Right lobe of liver (tissue), 6 donors: ENCODE results near the gene PPP1R1A. TPM values are rescaled to one million over a fixed set of nuclear protein-coding genes. Genes with fewer than 3 reads are reported as not detected.

Experiments
- ATAC-seq, 4 donors: fragments of 200-7000 bp; cut with Tn5 transposase; one replicate each; pipeline ENCODE4 v1.9.1; 2020; ENCODE audit warnings: mild to moderate bottlenecking in 4 of 4, moderate library complexity in 4 of 4
- DNase-seq, 3 donors: peaks; one replicate each; pipeline ENCODE4 v3.0.0-alpha.2; 2020
- H3K27ac ChIP-seq, 3 donors: fragments of 200-600 bp; one replicate each; pipeline ENCODE4 v1.8.0; 2022
- H3K27me3 ChIP-seq, 2 donors: fragments of 200-600 bp; one replicate each; pipeline ENCODE4 v1.8.0; 2022
- H3K36me3 ChIP-seq, 4 donors: fragments of 200-600 bp; sonication (generic) in 1 of 4; one replicate each; pipeline versions ENCODE4 v1.5.1 to v1.8.0; 2017 to 2022; ENCODE audit warnings: control low read depth in 1 of 4
- H3K4me1 ChIP-seq, 4 donors: fragments of 200-600 bp; sonication (generic) in 1 of 4; one replicate each; pipeline versions ENCODE4 v1.5.1 to v1.8.0; 2017 to 2022; ENCODE audit warnings: control low read depth in 1 of 4
- H3K4me3 ChIP-seq, 3 donors: fragments of 200-600 bp; one replicate each; pipeline ENCODE4 v1.8.0; 2022
- H3K9me3 ChIP-seq, 4 donors: fragments of 200-600 bp; sonication (generic) in 1 of 4; one replicate each; pipeline versions ENCODE4 v1.5.1 to v1.8.0; 2017 to 2022; ENCODE audit warnings: control low read depth in 1 of 4
- POLR2A ChIP-seq: fragments of 450-650 bp; IDR thresholded peaks from one replicate; pipeline ENCODE4 v1.6.1; 2017; ENCODE audit warnings: antibody characterized with exemption, mild to moderate bottlenecking
- WGBS: methylation state at CpG from one replicate; pipeline ENCODE4 v1.1.6; 2018; ENCODE audit warnings: low coverage, low lambda C conversion rate; ENCODE audit not compliant: insufficient coverage; ENCODE audit errors: missing lambda C conversion rate; 5-methylcytosine and 5-hydroxymethylcytosine counted together
- intact Hi-C, 2 donors: fragments of 100-400 bp; cut with DNase I; formaldehyde crosslinking; loops; one replicate each; pipeline versions ENCODE4 v1.11.2 to v1.14.1; 2022
- total RNA-seq, 6 experiments: library from RNA; depleted of rRNA in 2 of 6; stranded (reverse); fragments of >200 nt in 2 of 6; fragmentation: NEBNext Ultra II Directional in 3 of 6; extraction: Animal tissue kit (Norgen Biotek cat#: 25700) in 3 of 6; gene quantifications; one replicate each; pipeline versions ENCODE4 v1.1.0 to v1.2.4, GENCODE V29; 2016 to 2023
- TF ChIP-seq, protein P1 (sequence below), 4 donors: fragments of 200-600 bp in 3 of 4; fragments of 450-650 bp in 1 of 4; IDR thresholded peaks; one replicate each; pipeline versions ENCODE4 v1.5.1 to v1.8.0; 2016 to 2022; ENCODE audit warnings: antibody characterized with exemption in 4 of 4, mild to moderate bottlenecking in 2 of 4
- donor health status: DM: no; HTN: yes; CAD: no.
- donor health status: DM: no; HTN: no; CAD: no.
- donor health status: DM: no; HTN: no; CAD: no.
- donor health status: DM: no; HTN: yes; CAD: no.
- donor health status: DM: no; HTN: yes; CAD: no.

PPP1R1A gene
- total RNA-seq, 6 experiments from 2014 or later = 15.6 to 153 (median 54.5) TPM

DNA sequence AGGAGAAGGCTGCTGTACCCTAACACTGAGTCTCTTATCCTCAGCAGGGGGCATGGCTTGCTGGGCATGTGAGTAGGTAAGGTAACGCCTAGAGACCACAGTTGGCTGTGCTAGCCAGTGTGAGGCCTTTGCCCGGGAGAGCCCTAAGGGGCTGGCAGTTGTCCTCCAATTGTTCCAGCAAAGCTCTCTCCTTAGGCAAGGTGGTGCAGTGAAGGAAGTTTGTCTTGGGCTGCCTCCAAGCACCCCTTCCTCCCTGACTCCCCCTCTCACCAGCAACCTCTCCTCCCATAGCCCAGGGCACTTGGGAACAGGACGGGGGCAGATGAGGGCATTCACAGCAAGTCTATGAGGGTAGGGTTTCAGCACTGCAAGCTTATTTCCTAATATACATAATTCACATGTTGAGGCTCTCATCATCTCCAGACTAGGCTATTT, 23.3 kb upstream of the PPP1R1A start:
- no peaks in the 10 kb centered on the region for H3K36me3 ChIP-seq
- no peaks in the 10 kb centered on the region for H3K9me3 ChIP-seq
- no peak overlapping the region for H3K27ac ChIP-seq
- 71% methylated on average over 1 of the region's 3 CpGs for WGBS
- DNase-seq = no peak
- H3K27me3 ChIP-seq = no peaks in the 10 kb centered on the region
- no peak for TF ChIP-seq POLR2A
- TF ChIP-seq, protein P1, sequence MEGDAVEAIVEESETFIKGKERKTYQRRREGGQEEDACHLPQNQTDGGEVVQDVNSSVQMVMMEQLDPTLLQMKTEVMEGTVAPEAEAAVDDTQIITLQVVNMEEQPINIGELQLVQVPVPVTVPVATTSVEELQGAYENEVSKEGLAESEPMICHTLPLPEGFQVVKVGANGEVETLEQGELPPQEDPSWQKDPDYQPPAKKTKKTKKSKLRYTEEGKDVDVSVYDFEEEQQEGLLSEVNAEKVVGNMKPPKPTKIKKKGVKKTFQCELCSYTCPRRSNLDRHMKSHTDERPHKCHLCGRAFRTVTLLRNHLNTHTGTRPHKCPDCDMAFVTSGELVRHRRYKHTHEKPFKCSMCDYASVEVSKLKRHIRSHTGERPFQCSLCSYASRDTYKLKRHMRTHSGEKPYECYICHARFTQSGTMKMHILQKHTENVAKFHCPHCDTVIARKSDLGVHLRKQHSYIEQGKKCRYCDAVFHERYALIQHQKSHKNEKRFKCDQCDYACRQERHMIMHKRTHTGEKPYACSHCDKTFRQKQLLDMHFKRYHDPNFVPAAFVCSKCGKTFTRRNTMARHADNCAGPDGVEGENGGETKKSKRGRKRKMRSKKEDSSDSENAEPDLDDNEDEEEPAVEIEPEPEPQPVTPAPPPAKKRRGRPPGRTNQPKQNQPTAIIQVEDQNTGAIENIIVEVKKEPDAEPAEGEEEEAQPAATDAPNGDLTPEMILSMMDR (IDR thresholded peaks at IDR 0.05) = no peak
- no peaks in the 10 kb centered on the region for H3K4me1 ChIP-seq
- no peak for ATAC-seq
- intact Hi-C loops = no loop called here
- H3K4me3 ChIP-seq = no peak overlapping the region

DNA sequence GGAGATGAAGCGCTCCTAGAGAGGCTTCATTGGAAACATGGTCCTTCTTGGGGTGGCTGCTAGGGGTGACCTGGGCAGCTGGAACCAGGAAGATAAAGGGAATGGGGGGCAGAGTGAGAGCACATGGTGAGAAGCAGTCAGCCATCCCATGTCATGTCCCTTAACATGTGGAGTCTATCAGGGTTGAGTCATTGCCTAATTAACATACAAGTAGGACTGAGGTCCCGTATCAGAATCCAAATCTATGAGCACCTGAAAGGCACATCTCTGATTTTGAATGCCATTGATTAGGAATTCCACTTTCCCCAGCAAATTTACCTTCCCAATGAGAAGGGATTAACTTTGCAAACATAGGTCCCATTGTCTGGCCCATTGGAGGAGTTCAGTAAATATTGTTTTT, 20.3 kb upstream of the PPP1R1A start:
- DNase-seq (no peak), ATAC-seq (no peak)
- no peaks in the 10 kb centered on the region for H3K9me3 ChIP-seq
- H3K4me3 ChIP-seq = no peak overlapping the region
- no peaks in the 10 kb centered on the region for H3K36me3 ChIP-seq
- H3K27ac ChIP-seq = no peak overlapping the region
- H3K27me3 ChIP-seq = no peaks in the 10 kb centered on the region
- TF ChIP-seq, protein P1 (IDR thresholded peaks at IDR 0.05) = no peak
- no peak for TF ChIP-seq POLR2A
- 100% methylated on average over 1 of the region's 2 CpGs for WGBS
- no peaks in the 10 kb centered on the region for H3K4me1 ChIP-seq
- intact Hi-C loops = no loop called here

DNA sequence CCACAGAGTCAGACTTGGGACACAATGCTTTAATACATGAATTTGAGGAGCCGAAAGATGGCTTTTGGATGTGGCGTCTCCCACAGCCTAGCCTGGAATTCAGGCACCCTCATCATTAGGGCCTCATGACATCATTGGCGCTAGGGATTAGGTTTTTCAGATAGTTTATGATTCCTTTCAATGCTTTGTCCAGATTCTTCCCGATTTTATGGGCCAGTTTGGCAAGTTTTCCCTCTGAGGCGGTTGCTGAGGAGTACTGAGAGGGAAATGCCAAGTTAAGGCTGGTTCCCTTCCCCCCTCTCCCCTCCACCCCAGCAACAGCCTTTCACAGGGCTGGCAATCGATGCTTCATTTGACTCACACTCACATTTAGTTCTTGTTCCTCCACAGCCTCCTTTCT, 19.7 kb upstream of the PPP1R1A start:
- ATAC-seq = no peak
- Histone ChIP-seq H3K4me1 (no peaks in the 10 kb centered on the region), H3K36me3 (no peaks in the 10 kb centered on the region), H3K27ac (no peak overlapping the region), H3K9me3 (no peaks in the 10 kb centered on the region), H3K4me3 (no peak overlapping the region), H3K27me3 (no peaks in the 10 kb centered on the region)
- intact Hi-C loops = no loop called here
- DNase-seq = no peak
- no peak for TF ChIP-seq POLR2A
- TF ChIP-seq, protein P1 (IDR thresholded peaks at IDR 0.05) = no peak
- 31% methylated on average over 3 of the region's 6 CpGs for WGBS

DNA sequence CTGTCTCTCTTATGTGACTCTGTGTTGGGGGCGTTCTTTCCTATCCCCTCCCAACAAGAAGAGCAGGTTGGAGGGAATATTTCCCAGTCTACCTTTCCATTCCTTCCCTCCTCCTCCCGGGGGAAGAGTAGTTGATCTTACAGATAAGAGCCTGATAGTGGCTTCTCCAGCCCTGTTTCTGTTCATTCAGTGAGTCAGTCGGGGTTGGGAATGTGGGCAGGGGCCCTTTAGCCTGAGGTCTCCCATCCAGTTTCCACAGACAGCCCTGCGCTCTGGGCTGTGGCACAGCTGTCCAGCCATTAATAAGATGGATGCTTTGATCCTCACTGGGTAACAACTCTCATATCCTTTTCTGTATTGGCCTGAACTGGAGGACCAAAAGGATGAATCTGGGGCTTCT, 18.1 kb upstream of the PPP1R1A start:
- Histone ChIP-seq H3K27ac (no peak overlapping the region), H3K4me3 (no peak overlapping the region), H3K9me3 (no peaks in the 10 kb centered on the region), H3K4me1 (no peaks in the 10 kb centered on the region), H3K27me3 (no peaks in the 10 kb centered on the region), H3K36me3 (no peaks in the 10 kb centered on the region)
- 57% methylated on average over 3 of the region's 4 CpGs for WGBS
- ATAC-seq (no peak), DNase-seq (no peak)
- TF ChIP-seq POLR2A = no peak
- TF ChIP-seq, protein P1 (IDR thresholded peaks at IDR 0.05) = no peak
- intact Hi-C loops = no loop called here
